GM21381 (cell line): ENCODE results near the gene ONECUT1.
A peak's percentile ranks its signal among the peaks of the same experiment; 100 is the strongest.
"Not testable (repeated sequence)": the region's sequence is repeated elsewhere in the genome, so short reads cannot be mapped to it uniquely, and the experiment has no call there.

Experiments
- ATAC-seq: cut with Tn5 transposase; IDR thresholded peaks from one replicate; pipeline ENCODE4 v1.9.1; 2021; ENCODE audit warnings: mild to moderate bottlenecking, moderate library complexity; ENCODE audit not compliant: unreplicated experiment

ONECUT1 gene

GRCh38 chr15:52790169-52790708 is at the start of gene ONECUT1:
TSS of gene ONECUT1 (minus strand) at chr15:52790336. CDS start at chr15:52789884, 452 bp downstream.
- peak; percentile 79 for ATAC-seq

DNA sequence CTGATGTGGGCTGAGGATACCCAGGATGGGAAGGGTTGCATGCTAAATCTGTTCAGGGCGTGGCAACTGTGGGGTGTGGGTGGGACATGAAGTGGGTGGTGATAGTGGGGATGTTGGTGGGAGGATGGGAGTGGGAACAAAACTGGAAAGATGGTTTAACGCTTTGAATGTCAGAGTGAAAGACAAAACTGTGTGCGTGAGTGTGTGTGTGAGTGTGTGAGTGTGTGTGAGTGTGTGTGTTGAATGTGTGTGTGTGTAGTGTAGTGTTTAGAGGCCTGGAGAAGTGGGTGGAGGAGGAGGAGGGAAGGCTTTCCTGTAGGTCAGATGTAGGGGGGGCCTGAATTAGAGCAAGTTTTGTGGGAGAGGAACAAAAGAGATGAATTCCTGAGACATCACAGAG is 44.2 kb upstream of the ONECUT1 start:
- ATAC-seq, result no peak

DNA sequence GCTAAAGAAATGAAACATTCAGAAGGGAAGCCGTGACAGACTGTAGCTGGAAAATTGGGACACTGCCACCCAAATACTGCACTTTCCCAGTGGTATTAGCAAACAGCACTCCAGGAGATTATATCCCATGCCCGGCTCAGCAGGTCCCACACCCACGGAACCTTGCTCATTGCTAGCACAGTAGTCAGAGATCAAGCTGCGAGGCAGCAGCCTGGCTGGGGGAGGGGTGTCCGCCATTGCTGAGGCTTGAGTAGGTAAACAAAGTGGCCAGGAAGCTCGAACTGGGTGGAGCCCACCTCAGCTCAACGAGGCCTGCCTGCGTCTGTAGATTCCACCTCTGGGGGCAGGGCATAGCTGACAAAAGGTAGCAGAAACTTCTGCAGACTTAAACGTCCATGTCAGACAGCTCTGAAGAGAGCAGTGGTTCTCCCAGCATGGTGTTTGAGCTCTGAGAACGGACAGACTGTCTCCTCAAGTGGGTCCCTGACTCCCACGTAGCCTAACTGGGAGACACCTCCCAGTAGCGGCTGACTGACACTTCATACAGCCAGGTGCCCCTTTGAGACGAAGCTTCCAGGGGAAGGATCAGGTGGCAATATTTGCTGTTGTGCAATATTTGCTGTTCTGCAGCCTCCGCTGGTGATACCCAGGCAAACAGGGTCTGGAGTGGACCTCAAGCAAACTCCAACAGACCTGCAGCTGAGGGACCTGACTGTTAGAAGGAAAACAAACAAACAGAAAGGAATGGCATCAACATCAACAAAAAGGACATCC is 34.2 kb upstream of the ONECUT1 start:
- not testable (repeated sequence) for ATAC-seq

- ATAC-seq, result no peak
Observed at GRCh38 chr15:52822475-52822874, 32.3 kb upstream of the ONECUT1 start.

DNA sequence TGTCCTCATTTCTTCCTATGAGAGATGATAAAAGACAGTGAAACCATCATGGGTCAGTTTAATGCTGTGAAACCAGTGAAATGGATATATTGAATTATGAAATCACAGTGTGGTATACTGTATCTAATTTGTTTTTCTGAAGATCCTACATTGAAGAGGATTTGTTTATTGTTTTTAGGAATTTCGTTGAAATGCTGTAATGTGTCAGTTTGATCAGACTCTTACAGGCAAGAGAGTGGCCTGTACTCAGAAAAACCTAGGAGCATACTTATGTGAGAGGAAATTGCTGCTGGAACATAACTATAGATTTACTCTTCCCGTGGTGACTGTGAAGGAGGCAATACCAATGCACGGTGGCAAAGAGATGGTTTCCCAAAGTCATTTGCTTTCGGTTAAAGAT is 29.1 kb upstream of the ONECUT1 start:
- ATAC-seq, result no peak

GRCh38 chr15:52815899-52816298 is 25.8 kb upstream of the ONECUT1 start:
- not testable (repeated sequence) for ATAC-seq

- no peak for ATAC-seq
Observed at GRCh38 chr15:52808996-52809395, 18.9 kb upstream of the ONECUT1 start.

- ATAC-seq, result no peak
Observed at GRCh38 chr15:52808441-52808840, 18.3 kb upstream of the ONECUT1 start.

GRCh38 chr15:52806284-52806655 is 16.1 kb upstream of the ONECUT1 start:
- no peak for ATAC-seq

DNA sequence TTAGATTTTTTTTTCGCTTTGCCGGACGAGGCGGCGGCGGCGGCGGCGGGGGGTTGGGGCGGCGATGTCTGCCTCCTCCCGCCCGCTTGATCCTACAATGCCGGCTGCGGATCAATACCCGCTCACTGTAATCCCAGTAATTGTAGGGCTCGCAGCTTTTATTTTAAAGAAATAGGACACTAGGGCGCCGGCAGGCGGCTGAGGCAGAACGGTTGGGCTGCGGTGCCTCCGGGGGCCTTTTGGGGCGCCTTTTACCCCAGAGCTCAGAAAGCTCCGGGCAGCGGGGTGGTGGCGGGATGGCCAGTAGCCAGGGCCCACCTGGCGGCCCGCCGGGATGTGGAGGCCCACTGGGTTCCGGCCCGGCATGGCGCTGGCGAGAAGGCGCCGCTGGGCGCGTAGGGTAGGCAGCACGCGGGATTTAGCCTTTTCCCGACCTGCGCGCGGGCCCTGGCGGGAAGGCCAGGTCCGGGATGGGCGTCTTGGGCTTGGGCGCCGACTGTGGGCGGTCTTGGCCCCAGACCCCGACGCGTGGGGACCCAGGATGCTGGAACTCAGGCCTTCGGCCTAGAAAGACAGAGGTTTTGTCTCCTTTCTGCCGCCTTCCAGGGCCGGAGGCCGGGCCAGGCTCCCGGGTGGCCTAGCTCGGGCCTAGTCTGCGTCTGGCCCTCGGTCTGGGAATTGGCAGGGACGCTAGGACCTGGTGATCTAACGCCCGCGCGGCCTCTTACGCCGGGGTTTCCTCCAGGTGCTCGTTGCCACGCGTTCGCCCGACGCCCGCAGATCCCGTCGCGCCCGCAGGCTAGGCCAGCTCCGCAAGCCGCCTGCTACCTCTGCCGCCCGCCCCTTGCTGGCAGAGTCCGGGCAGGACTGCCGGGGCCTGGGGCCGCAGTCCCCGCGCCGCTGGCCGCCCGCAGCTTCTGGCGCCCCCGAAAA is 15.5 kb upstream of the ONECUT1 start:
- no peak for ATAC-seq

DNA sequence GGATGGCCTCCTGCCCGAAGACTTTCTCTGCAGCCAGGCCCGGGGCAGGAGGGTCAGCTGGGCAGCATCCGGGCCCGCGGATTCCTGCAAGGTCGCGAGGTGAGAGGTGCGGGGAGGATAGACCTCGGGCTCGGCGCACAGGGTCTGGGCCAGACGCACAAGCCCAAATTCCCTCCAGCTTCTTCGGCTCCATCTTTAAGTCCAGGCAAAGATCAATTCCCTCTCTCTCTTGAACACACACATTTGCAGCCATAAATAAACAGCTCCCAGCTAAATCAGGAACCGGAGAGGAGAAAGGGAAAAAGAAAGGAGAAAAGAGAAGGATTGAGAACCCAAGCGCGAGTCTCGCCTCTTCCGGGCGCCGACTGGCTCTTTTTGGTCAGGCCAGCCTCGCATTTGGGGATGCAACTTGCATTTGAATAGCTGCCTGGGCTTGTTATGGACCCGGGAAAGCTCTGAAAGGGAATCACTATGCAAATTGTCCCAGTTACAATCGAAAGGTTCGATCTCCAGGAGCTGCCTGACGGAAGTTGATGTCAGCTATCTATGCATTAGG is 14.5 kb upstream of the ONECUT1 start:
- ATAC-seq, result no peak

- no peak for ATAC-seq
Observed at GRCh38 chr15:52803467-52804306, 13.6 kb upstream of the ONECUT1 start.

DNA sequence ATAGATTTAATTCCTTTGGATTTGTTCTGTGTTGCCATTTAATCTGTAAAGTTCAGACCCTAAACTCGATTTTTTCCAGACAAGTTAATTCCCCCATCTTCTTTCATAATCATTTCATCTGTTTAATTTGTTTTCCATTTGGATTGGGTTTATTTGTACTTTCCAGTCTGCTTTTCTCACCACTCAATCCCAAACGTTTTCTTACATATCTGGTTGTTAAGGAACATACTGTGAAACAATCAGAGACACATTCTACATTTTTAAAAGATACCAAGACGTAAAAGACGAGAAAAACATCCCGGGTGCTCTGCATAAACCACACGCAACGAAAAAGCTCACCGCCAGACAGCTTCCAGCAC is 13.0 kb upstream of the ONECUT1 start:
- ATAC-seq, result no peak

- no peak for ATAC-seq
Observed at GRCh38 chr15:52802110-52802509, 12.0 kb upstream of the ONECUT1 start.

DNA sequence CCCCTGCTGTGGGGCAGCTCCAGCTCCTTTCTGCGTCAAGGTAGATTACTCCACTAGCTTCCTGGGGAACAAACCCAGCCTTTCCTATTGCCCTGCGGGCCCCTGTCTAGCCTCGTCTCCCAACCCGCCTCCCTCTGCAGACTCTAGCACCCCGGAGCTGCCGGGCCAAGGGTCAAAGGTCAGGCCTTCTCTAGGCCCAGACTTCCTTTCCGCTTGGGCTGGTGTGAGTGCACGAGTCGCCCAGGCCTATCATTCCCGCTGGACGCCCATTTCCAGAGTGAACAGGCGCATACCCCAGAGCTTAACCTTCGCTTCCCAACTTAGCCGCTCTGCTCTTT is 11.6 kb upstream of the ONECUT1 start:
- ATAC-seq, result no peak

DNA sequence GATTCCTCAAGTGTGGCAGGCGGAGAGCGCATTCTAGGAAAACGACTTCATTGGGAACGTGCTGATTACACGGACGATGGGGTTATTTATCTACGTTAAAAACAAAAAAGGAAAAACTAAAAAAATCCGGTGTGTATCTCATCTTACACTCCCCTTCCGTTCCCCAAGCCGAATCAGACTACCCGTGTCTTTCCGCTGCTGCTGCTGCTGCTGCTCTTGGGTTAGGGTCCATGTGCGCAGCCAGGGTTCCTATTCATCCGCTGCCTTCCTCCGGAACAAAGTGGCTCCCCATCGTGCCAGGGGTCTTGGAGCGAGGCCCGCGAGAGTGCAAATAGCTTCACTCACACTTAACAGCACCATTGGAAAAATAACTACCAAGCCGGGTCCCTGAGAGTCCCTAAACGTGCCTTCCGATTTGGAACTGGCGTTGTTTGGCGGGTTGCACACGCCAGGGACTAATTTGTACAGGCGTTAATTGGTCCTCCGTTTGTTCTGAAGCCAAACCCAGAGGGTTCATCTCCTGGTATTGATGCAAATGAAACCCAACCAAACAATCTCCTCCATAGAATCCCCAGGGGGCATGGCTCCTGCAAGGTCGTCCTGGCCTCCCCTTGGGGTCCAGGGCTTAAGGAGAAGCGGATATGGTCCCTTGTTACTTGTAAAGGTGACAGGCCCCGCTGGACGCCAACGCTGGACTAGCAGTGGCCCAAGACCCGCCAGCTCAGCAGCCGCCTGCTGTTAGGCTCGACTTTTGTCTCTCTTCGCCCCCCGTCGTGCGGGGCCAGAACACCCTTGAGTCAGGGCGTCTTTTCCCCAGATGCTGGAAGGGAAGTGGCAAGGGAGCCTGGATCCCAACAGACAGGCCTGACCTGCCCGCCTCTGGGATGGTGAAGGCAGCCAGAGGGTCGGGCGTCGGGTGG is 11.0 kb upstream of the ONECUT1 start:
- ATAC-seq, result no peak

DNA sequence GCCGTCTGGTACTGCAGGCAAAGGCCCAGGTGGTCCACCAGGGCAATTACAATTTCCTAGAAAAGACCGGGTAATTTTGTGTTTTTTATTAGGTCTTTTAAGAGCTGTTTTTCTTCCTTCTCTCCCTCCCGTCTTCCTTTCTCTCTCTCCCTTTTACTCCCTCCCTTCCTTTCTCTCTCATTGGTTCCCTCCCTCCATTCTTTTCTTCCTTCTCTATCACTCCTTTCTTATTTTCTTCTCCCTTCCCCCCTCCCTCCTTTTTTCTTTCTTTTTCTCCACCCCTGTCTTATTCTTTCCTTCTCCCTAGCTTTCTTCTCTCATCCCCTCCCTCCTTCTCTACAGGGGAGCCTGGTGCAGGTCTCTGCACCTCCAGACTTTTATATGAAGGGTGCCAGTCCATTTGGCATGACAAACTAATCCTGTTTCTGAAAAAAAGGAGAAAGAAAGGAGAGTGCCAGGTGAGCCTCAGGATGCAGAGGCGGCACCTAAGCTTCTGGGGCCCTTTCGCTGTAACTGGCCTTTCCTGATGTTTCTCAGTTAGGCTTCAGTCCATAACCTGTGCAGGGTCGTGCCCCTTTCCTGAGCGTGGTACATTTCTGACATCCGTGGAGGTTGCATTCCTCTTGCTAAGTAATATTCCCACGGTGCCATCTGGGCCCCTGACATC is 9.1 kb upstream of the ONECUT1 start:
- no peak for ATAC-seq

DNA sequence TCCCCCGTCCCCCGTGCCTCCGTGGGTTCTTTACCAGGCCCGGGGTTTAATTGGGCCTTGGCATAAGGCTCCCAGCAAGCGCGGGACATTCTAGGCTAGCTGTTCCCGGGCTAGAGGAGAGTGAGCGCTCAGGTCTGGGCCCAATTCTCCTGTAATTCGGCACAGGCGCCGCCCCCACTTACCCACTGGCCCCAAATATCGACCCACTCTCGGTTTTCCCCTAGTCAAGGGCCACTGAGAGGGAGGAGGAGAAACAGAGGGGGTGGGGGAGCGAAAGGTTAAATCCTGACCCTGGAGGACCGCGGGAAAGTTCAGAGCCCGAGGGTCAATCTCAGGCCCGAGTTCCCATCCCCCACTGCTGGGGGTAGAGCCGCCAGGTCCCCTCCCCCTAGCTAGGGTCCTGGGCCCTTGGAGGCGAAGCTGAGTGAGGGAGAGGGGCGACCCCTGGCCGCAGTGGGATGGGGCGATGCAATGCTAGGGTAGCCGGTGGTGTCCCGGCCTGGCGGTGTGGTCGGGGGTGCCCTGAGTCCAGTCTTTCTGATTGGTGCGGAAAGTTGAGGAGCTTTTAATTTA is 8.5 kb upstream of the ONECUT1 start:
- ATAC-seq, result no peak
